HG03354 (cell line): ENCODE measurements around the gene PACS1.

Experiments
- ATAC-seq: cut with Tn5 transposase; IDR thresholded peaks from one replicate; pipeline ENCODE4 v1.9.1; 2021; ENCODE audit warnings: mild to moderate bottlenecking; ENCODE audit not compliant: unreplicated experiment, poor library complexity, severe bottlenecking

PACS1 gene

GRCh38 chr11:66048547-66049323 lies 21.3 kb upstream of the PACS1 start, which contains the start of gene GAL3ST3:
TSS of gene GAL3ST3 (minus strand) at chr11:66049161. CDS start at chr11:66045415, 3,746 bp downstream.
- ATAC-seq: no peak

GRCh38 chr11:66050581-66051231 lies 19.4 kb upstream of the PACS1 start:
- ATAC-seq: no peak

DNA sequence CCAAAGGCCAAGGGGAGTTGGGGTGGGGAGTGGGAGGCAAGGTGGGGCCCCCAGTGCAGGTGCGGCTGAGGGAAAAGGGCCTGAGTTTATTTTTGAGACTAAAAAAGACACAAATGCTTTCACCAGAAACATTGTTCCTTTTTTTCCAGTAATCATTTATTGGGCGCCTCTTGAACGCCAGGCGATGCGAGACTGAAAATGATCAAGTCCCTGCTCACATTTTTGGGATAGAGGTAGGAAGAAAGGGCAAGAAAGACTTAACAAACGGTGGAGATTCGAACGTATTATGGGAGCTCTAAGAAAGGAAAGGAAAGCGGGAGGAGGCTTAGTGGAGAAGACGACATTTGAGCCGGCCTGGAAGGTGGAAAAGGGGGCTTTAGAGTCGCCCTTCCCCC lies 18.7 kb upstream of the PACS1 start:
- ATAC-seq: no peak

GRCh38 chr11:66051766-66052663 lies 18.1 kb upstream of the PACS1 start, which contains the start of gene SF3B2:
TSS of gene SF3B2 (plus strand) at chr11:66052364. CDS start at chr11:66052385, 21 bp downstream.
- ATAC-seq: peak; percentile 93

DNA sequence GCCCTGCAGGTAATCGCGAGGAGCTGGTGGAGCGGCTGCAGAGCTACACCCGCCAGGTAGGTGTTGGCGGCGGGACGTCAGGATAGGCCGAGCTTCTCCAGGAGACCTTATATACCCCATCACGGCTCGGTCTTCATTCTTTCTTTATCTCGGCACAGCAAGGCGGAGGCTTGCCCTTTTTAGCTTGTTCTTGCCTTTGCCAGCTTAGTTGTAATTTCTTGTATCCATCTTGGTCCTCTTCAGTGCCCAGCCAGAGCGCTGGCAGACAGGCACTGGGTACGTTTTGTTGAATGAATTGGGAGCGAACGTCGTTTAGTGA lies 17.4 kb upstream of the PACS1 start:
- ATAC-seq: no peak

DNA sequence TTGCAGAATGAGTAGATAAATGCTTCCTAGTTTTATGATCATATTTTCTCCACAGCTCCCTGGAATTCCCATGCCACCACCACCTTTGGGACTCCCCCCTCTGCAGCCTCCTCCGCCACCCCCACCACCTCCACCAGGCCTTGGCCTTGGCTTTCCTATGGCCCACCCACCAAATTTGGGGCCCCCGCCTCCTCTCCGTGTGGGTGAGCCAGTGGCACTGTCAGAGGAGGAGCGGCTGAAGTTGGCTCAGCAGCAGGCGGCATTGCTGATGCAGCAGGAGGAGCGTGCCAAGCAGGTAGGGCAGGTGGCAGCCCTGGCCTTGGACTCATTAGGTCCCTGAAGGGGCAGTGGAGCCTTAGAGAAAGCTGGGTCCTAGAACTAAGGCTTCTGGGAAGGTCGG lies 15.1 kb upstream of the PACS1 start:
- ATAC-seq: no peak

DNA sequence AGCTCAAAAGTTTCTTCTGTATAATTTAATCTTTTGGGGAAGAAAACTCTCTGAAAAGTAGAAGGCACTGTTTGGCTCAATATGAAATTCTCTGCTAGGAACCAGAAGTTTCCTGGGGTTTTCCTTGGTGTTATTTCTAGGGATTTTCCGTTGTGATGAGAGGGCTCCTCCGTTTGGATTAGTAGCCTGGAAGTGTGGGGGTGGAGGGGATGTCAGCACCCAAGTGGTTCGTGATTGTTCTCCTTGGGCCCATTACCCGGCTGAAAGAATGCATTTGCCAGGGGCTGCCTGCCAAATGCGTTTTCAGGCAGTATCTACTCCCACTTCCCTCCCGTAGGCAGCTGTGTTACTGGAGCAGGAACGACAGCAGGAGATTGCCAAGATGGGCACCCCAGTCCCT lies 13.6 kb upstream of the PACS1 start:
- ATAC-seq: no peak

DNA sequence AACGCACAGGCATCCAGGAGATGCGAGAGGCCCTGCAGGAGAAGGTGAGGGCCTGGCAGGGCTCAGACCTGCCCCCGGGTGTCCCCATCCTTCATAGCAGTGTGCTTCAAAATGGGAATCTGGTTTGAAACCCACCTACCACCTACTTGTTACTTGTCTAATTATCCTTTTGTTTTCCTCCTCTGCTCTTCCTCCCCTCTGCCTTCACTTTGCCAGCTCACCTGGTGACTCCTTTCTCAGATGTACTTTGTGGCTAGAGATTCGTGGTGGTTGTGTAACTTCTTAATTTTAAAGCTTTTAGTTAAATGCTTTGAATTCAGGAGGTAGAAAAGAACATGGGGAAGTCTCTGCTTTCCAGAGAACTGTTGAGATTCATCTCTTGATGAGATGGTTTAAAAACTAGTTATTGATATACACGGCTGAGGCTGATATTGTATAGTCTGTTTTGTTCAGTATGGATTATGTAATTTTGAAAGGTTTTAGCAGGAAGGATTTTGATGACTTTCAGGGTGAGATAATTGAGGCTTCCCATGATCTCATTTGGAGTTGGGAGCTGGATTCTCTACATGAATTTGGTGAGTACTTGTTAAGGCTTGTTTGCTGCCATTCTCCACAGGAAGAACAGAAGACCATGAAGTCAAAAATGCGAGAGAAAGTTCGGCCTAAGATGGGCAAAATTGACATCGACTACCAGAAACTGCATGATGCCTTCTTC lies 9.9 kb upstream of the PACS1 start:
- ATAC-seq: no peak

GRCh38 chr11:66061268-66061667 lies 8.8 kb upstream of the PACS1 start:
- no peak for ATAC-seq

- no peak for ATAC-seq
Observed at GRCh38 chr11:66062408-66062807, 7.7 kb upstream of the PACS1 start.

GRCh38 chr11:66063900-66064299 lies 6.2 kb upstream of the PACS1 start:
- no peak for ATAC-seq

- no peak for ATAC-seq
Observed at GRCh38 chr11:66064571-66064970, 5.5 kb upstream of the PACS1 start.

DNA sequence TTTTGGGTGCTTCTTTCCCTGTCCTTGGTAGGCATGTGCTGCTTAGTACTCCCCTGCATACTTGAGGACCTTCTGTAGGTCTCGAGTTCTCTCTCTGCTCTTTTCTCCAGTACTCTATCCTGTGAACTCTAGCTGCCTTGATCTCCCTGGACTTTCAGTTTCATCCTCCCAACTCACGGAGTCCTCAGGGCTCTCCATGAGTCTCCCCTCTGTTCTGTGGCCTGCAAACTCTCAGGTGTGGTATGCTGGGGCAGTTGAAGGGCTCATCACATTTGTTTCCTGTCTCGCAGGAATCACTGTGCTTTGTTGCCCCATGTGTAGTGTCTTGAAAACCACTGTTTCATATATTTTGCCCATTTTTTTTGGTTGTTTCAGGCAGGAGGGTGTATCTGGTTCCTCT lies 3.3 kb upstream of the PACS1 start:
- ATAC-seq: no peak

DNA sequence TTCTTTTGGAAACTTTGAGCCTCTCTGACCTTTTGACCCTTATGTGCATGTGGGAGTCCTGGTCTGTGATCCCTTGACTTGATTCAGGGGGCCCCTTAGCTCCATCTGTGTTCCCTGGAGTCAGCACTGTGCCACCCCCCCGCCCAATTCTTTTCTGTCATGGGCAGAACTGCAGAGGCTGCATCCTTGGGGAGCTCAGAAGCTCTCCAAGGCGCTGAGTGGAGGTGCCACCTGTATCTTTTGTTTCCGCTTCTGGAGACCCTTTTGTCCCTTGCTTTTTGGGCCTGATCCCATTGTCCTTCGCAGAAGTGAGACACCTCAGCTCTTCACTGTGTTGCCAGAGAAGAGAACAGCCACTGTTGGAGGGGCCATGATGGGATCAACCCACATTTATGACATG lies 2.4 kb upstream of the PACS1 start:
- ATAC-seq: no peak

DNA sequence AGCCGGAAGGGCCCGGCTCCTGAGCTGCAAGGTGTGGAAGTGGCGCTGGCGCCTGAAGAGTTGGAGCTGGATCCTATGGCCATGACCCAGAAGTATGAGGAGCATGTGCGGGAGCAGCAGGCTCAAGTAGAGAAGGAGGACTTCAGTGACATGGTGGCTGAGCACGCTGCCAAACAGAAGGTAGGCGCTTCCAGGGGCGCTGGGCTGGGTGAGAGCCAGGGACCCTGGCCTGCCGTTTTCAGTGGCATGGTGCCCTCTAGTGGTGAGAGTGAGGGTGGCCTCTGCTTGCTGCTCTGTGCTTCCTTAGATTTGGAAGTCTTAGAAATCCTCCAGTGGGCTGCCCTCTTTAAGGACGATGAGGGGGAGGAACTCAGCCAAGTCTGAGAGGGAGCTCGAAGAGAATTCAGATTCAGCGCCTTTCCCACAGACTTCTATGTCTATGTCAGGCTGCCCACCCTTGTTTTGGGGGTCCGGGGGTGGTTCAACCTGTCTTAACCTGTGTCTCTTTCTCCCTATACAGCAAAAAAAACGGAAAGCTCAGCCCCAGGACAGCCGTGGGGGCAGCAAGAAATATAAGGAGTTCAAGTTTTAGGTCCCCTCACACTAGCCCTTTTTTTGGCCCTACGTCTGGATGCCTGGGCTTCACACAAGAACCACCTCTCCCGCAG lies 1.8 kb upstream of the PACS1 start:
- no peak for ATAC-seq

DNA sequence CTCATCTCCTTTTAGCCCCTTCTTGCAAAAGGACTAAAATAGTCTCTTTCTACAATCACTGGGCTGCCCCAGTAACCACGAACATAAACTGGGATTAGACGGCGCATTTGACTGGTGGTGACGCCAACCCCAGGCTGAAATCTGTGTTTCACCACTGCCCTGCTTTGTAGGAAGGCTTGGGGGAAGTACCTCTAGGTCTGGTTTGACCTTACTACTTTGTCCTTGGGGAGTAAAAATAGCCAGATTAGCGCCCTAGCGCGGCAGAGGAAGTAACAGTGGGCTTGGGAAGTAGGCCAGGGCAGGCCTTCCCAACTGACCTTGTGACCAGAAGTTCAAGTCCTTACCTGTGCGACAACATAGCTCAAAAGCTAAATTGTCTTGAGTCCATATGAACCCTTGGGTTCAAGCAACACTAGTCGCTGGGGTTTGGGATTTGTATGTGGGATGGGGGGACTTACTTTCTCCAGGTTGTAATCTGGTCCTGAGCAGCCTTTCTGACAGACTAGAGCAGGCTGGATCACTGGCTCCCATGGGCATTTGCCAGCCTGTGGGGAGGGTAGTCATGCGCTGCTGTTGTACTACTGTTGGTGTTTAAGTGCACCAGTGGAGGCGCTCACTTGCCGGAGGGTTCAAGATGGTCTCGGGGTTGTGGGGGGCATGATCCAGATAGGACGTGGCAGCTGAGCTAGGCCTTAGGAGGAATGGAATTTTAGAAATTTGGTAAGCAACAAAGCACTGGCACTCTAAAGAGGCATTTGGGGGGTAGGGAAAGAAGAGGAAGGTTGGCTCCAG lies 953 bp upstream of the PACS1 start:
- ATAC-seq: peak; percentile 21

- ATAC-seq: peak; percentile 23
Observed at GRCh38 chr11:66070604-66071380, 720 bp downstream of the PACS1 start.

DNA sequence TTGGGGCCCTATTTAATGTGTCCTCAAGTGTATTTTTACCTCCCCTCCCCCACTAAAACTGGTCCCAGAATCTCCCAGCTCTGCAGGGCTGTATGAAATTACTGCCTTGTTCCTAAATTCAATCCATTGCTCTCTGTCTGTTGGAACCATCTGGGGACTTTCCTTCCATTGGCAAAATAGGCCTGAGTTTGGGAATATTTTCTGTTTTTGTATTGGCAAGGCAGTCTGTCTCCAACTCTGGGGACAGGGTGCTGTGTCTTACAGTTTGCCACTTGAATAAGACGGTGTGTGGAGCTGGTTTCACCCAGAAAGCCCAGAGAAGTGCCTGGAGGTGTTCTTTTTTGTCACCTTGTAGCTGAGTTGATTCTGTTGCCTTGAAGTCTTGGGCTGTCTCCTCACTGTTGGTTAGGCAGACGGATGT lies 1.3 kb downstream of the PACS1 start:
- no peak for ATAC-seq
